ENCODE results near the gene GRIP1. TPM values are rescaled to one million over a fixed set of nuclear protein-coding genes. Genes with fewer than 3 reads are reported as not detected.

GRIP1 gene
- total RNA-seq, 4 donors from 2014 or later: 14.3 to 319 (median 20.6) TPM

GRCh38 chr12:66603461-66603860 is 75.4 kb downstream of the GRIP1 start:
- Histone ChIP-seq H3K9me3 (no peaks in the 10 kb centered on the region), H3K27me3 (no peaks in the 10 kb centered on the region), H3K36me3 (no peaks in the 10 kb centered on the region), H3K4me1 (no peaks in the 10 kb centered on the region), H3K4me3 (no peak overlapping the region), H3K27ac (no peak overlapping the region)
- WGBS: 83% methylated on average over 2 of the region's 2 CpGs
- DNase-seq (ENCODE audit: low spot score in 2 of 2): no peak
- no peak for TF ChIP-seq EP300 (IDR thresholded peaks at IDR 0.05)
- TF ChIP-seq CTCF (IDR thresholded peaks at IDR 0.05): no peak
- no peak for TF ChIP-seq POLR2AphosphoS5 (IDR thresholded peaks at IDR 0.05)
- TF ChIP-seq POLR2A (IDR thresholded peaks at IDR 0.05): no peak

GRCh38 chr12:66602483-66603143 is 76.3 kb downstream of the GRIP1 start:
- DNase-seq (ENCODE audit: low spot score in 2 of 2): no peak
- TF ChIP-seq EP300 (IDR thresholded peaks at IDR 0.05): no peak
- TF ChIP-seq POLR2A (IDR thresholded peaks at IDR 0.05): no peak
- TF ChIP-seq CTCF (IDR thresholded peaks at IDR 0.05): no peak
- TF ChIP-seq POLR2AphosphoS5 (IDR thresholded peaks at IDR 0.05): no peak
- Histone ChIP-seq H3K4me1 (no peaks in the 10 kb centered on the region), H3K4me3 (no peak overlapping the region), H3K27ac (no peak overlapping the region), H3K36me3 (no peaks in the 10 kb centered on the region), H3K27me3 (no peaks in the 10 kb centered on the region), H3K9me3 (no peaks in the 10 kb centered on the region)
- 78% methylated on average over 1 of the region's 1 CpG for WGBS

- TF ChIP-seq POLR2A (IDR thresholded peaks at IDR 0.05) (no peak), POLR2AphosphoS5 (IDR thresholded peaks at IDR 0.05) (no peak), EP300 (IDR thresholded peaks at IDR 0.05) (no peak), CTCF (IDR thresholded peaks at IDR 0.05) (no peak)
- 97% methylated on average over 2 of the region's 2 CpGs for WGBS
- no peak for DNase-seq (ENCODE audit: low spot score in 2 of 2)
- Histone ChIP-seq H3K36me3 (no peaks in the 10 kb centered on the region), H3K27me3 (no peaks in the 10 kb centered on the region), H3K9me3 (no peaks in the 10 kb centered on the region), H3K27ac (no peak overlapping the region), H3K4me1 (no peaks in the 10 kb centered on the region), H3K4me3 (no peak overlapping the region)
Observed at GRCh38 chr12:66600903-66601302, 78.0 kb downstream of the GRIP1 start.

- H3K27ac ChIP-seq: no peak overlapping the region
- H3K4me3 ChIP-seq: no peak overlapping the region
- TF ChIP-seq POLR2AphosphoS5 (IDR thresholded peaks at IDR 0.05) (no peak), EP300 (IDR thresholded peaks at IDR 0.05) (no peak), POLR2A (IDR thresholded peaks at IDR 0.05) (no peak), CTCF (IDR thresholded peaks at IDR 0.05) (no peak)
- H3K9me3 ChIP-seq: no peaks in the 10 kb centered on the region
- H3K4me1 ChIP-seq: no peaks in the 10 kb centered on the region
- no peak for DNase-seq (ENCODE audit: low spot score in 2 of 2)
- WGBS: 40% methylated on average over 1 of the region's 1 CpG
- no peaks in the 10 kb centered on the region for H3K27me3 ChIP-seq
- no peaks in the 10 kb centered on the region for H3K36me3 ChIP-seq
Observed at GRCh38 chr12:66599816-66600215, 79.1 kb downstream of the GRIP1 start.

- WGBS: 55% methylated on average over 2 of the region's 2 CpGs
- Histone ChIP-seq H3K27me3 (no peaks in the 10 kb centered on the region), H3K4me1 (no peaks in the 10 kb centered on the region), H3K4me3 (no peak overlapping the region), H3K9me3 (no peaks in the 10 kb centered on the region), H3K36me3 (no peaks in the 10 kb centered on the region), H3K27ac (no peak overlapping the region)
- DNase-seq (ENCODE audit: low spot score in 2 of 2): no peak
- TF ChIP-seq POLR2A (IDR thresholded peaks at IDR 0.05) (no peak), EP300 (IDR thresholded peaks at IDR 0.05) (no peak), CTCF (IDR thresholded peaks at IDR 0.05) (no peak), POLR2AphosphoS5 (IDR thresholded peaks at IDR 0.05) (no peak)
Observed at GRCh38 chr12:66598608-66599007, 80.3 kb downstream of the GRIP1 start.
